HG02970 (cell line): ENCODE results near the gene CDH23.

Experiments used
- ATAC-seq: cut with Tn5 transposase; IDR thresholded peaks from one replicate; pipeline ENCODE4 v1.9.1; 2021; ENCODE audit warnings: mild to moderate bottlenecking, moderate library complexity, moderate number of reproducible peaks; ENCODE audit not compliant: unreplicated experiment, low FRiP score

CDH23 gene

GRCh38 chr10:71413581-71413980, 16.9 kb downstream of the CDH23 start:
- ATAC-seq: no peak

- ATAC-seq: no peak
Observed at GRCh38 chr10:71414359-71414758, 17.6 kb downstream of the CDH23 start.

- no peak for ATAC-seq
Observed at GRCh38 chr10:71419002-71419540, 22.4 kb downstream of the CDH23 start.

- no peak for ATAC-seq
Observed at GRCh38 chr10:71419750-71420149, 23.0 kb downstream of the CDH23 start.

- no peak for ATAC-seq
Observed at GRCh38 chr10:71421075-71421434, 24.3 kb downstream of the CDH23 start.

- ATAC-seq: no peak
Observed at GRCh38 chr10:71423250-71423649, 26.5 kb downstream of the CDH23 start.

GRCh38 chr10:71423901-71424300, 27.2 kb downstream of the CDH23 start:
- ATAC-seq: no peak

GRCh38 chr10:71424496-71425194, 27.9 kb downstream of the CDH23 start:
- no peak for ATAC-seq

GRCh38 chr10:71426058-71426605, 29.4 kb downstream of the CDH23 start:
- ATAC-seq: no peak

- no peak for ATAC-seq
Observed at GRCh38 chr10:71427246-71427645, 30.5 kb downstream of the CDH23 start.

- no peak for ATAC-seq
Observed at GRCh38 chr10:71429304-71429703, 32.6 kb downstream of the CDH23 start.

GRCh38 chr10:71429929-71430328, 33.2 kb downstream of the CDH23 start:
- no peak for ATAC-seq

- no peak for ATAC-seq
Observed at GRCh38 chr10:71431239-71432100, 34.8 kb downstream of the CDH23 start.

- no peak for ATAC-seq
Observed at GRCh38 chr10:71432101-71432905, 35.6 kb downstream of the CDH23 start.

- no peak for ATAC-seq
Observed at GRCh38 chr10:71432956-71433767, 36.4 kb downstream of the CDH23 start.

GRCh38 chr10:71433768-71434744, 37.3 kb downstream of the CDH23 start:
- ATAC-seq: no peak

GRCh38 chr10:71434760-71435394, 38.2 kb downstream of the CDH23 start:
- ATAC-seq: no peak
